Body of pancreas (tissue), 4 donors: ENCODE data around the gene SLC1A2. TPM values are rescaled to one million over a fixed set of nuclear protein-coding genes. Genes with fewer than 3 reads are reported as not detected.

Experiments
- ATAC-seq: fragments of 150-250 bp; one replicate; pipeline ENCODE4 v1.9.1; 2016
- DNase-seq, 4 donors: peaks; one replicate each; pipeline ENCODE4 v3.0.0-alpha.2; 2019
- H3K27ac ChIP-seq, 4 donors: fragments of 200-600 bp; sonication (generic); 1 replicate in 3 of 4; 2 replicates in 1 of 4; pipeline versions ENCODE4 v1.5.1 to v1.6.1; 2016 to 2019; ENCODE audit warnings: mild to moderate bottlenecking in 1 of 4, mixed read lengths in 1 of 4, moderate library complexity in 1 of 4
- H3K27me3 ChIP-seq, 2 donors: fragments of 200-600 bp; sonication (generic); one replicate each; pipeline ENCODE4 v1.6.0; 2016; ENCODE audit warnings: mild to moderate bottlenecking in 1 of 2
- H3K36me3 ChIP-seq, 2 donors: fragments of 200-600 bp; sonication (generic); replicated peaks in 1 of 2; 2 replicates each; pipeline ENCODE4 v1.5.1; 2016; ENCODE audit warnings: low read depth in 2 of 2; ENCODE audit not compliant: insufficient read depth in 1 of 2
- H3K4me1 ChIP-seq: fragments of 200-600 bp; sonication (generic); one replicate; pipeline ENCODE4 v1.6.0; 2016
- H3K4me3 ChIP-seq, 2 donors: fragments of 200-600 bp; sonication (generic); 1 replicate in 1 of 2; 2 replicates in 1 of 2; pipeline ENCODE4 v1.5.1; 2016 to 2019
- H3K9me3 ChIP-seq, 3 donors: fragments of 200-600 bp; sonication (generic); 1 replicate in 2 of 3; 2 replicates in 1 of 3; pipeline ENCODE4 v1.5.1; 2016
- POLR2A ChIP-seq, 3 donors: fragments of 450-650 bp; IDR thresholded peaks; one replicate each; pipeline ENCODE4 v1.6.1; 2016; ENCODE audit warnings: antibody characterized with exemption in 3 of 3, mild to moderate bottlenecking in 2 of 3
- WGBS, 2 donors: methylation state at CpG; one replicate each; pipeline ENCODE4 v1.1.5; 2017; 5-methylcytosine and 5-hydroxymethylcytosine counted together
- intact Hi-C: fragments of 100-400 bp; cut with DNase I; formaldehyde crosslinking; loops from one replicate; pipeline ENCODE4 v1.15.1; 2023
- total RNA-seq, 2 donors: library from RNA; depleted of rRNA; stranded (reverse); fragments of >200 nt; gene quantifications; one replicate each; pipeline ENCODE4 v1.1.0, GENCODE V29; 2016
- TF ChIP-seq, protein P1 (sequence below), 7 experiments: fragments of 450-650 bp in 4 of 7; fragments of 200-600 bp in 3 of 7; sonication (generic) in 3 of 7; IDR thresholded peaks; one replicate each; pipeline ENCODE4 v1.5.1; 2016 to 2019; ENCODE audit warnings: antibody characterized with exemption in 7 of 7

Gene SLC1A2
- total RNA-seq, 2 donors from 2014 or later, result 23.1 to 73.7 TPM

- 80% methylated on average over 2 of the region's 2 CpGs for WGBS, 2 donors
- no peak for TF ChIP-seq POLR2A (IDR thresholded peaks at IDR 0.05)
- H3K27me3 ChIP-seq, result no peaks in the 10 kb centered on the region
- ATAC-seq (no peak), DNase-seq (no peak)
- peaks cover 81% of the 10 kb centered on the region for H3K4me1 ChIP-seq
- no peak overlapping the region for H3K4me3 ChIP-seq
- intact Hi-C loops, result no loop called here
- no peaks in the 10 kb centered on the region for H3K36me3 ChIP-seq
- H3K9me3 ChIP-seq, result no peaks in the 10 kb centered on the region
- peak overlapping the region; percentile 82 to 88 (median 85) for H3K27ac ChIP-seq
These were observed 98.2 kb downstream of the SLC1A2 start for GRCh38 chr11:35321111-35321510.

GRCh38 chr11:35318977-35319925, 100.1 kb downstream of the SLC1A2 start:
- H3K4me1 ChIP-seq, result peaks cover 74% of the 10 kb centered on the region
- WGBS, 2 donors, result 50 to 59% methylated on average over 5 of the region's 5 CpGs
- no peak overlapping the region for H3K4me3 ChIP-seq
- H3K27ac ChIP-seq, result peak overlapping the region; percentile 41 to 88 (median 68)
- no peaks in the 10 kb centered on the region for H3K27me3 ChIP-seq
- H3K36me3 ChIP-seq, result no peaks in the 10 kb centered on the region
- TF ChIP-seq, protein P1, sequence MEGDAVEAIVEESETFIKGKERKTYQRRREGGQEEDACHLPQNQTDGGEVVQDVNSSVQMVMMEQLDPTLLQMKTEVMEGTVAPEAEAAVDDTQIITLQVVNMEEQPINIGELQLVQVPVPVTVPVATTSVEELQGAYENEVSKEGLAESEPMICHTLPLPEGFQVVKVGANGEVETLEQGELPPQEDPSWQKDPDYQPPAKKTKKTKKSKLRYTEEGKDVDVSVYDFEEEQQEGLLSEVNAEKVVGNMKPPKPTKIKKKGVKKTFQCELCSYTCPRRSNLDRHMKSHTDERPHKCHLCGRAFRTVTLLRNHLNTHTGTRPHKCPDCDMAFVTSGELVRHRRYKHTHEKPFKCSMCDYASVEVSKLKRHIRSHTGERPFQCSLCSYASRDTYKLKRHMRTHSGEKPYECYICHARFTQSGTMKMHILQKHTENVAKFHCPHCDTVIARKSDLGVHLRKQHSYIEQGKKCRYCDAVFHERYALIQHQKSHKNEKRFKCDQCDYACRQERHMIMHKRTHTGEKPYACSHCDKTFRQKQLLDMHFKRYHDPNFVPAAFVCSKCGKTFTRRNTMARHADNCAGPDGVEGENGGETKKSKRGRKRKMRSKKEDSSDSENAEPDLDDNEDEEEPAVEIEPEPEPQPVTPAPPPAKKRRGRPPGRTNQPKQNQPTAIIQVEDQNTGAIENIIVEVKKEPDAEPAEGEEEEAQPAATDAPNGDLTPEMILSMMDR (IDR thresholded peaks at IDR 0.05), result no peak
- TF ChIP-seq POLR2A (IDR thresholded peaks at IDR 0.05), result no peak
- DNase-seq (no peak), ATAC-seq (no peak)
- no peaks in the 10 kb centered on the region for H3K9me3 ChIP-seq
- intact Hi-C loops, result no loop called here

GRCh38 chr11:35318309-35318708, 101.0 kb downstream of the SLC1A2 start:
- no peaks in the 10 kb centered on the region for H3K36me3 ChIP-seq
- intact Hi-C loops, result no loop called here
- no peaks in the 10 kb centered on the region for H3K27me3 ChIP-seq
- H3K4me1 ChIP-seq, result peaks cover 66% of the 10 kb centered on the region
- TF ChIP-seq, protein P1 (IDR thresholded peaks at IDR 0.05), result no peak
- TF ChIP-seq POLR2A (IDR thresholded peaks at IDR 0.05), result no peak
- H3K9me3 ChIP-seq, result no peaks in the 10 kb centered on the region
- ATAC-seq, result no peak
- H3K27ac ChIP-seq, result peak overlapping the region in 1 of 4 donors; percentile 87
- H3K4me3 ChIP-seq, result no peak overlapping the region
- DNase-seq, result no peak
- 96 to 100% methylated on average over 1 of the region's 1 CpG for WGBS, 2 donors

DNA sequence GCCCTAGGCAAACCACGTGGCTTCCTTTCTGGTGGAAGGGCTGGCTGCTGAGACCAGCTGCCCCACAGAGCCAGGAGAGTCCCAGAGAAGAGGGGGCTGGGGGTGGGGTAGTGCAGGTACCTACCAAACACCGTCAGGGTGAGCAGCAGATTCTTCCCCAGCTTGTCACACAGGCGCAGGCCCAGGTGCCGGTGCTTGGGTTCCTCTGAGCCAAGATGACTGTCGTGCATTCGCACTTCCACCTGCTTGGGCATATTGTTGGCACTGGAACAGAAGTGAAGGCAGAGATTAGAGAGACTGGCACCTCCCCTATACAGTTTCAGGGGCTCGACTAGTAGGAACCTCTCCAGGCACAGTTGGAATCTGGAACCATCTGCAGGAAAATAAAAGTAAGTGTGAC, 102.1 kb downstream of the SLC1A2 start:
- Histone ChIP-seq H3K4me1 (peaks cover 55% of the 10 kb centered on the region), H3K27me3 (no peaks in the 10 kb centered on the region), H3K4me3 (no peak overlapping the region), H3K36me3 (no peaks in the 10 kb centered on the region), H3K9me3 (no peaks in the 10 kb centered on the region), H3K27ac (peak overlapping the region in 3 of 4 donors; percentile 19 to 44 (median 42))
- TF ChIP-seq, protein P1 (IDR thresholded peaks at IDR 0.05), result no peak
- no peak for TF ChIP-seq POLR2A (IDR thresholded peaks at IDR 0.05)
- DNase-seq (peak; percentile 38 to 56 (median 48)), ATAC-seq (peak; percentile 26)
- intact Hi-C loops, result no loop called here
- 40 to 45% methylated on average over 7 of the region's 7 CpGs for WGBS, 2 donors

DNA sequence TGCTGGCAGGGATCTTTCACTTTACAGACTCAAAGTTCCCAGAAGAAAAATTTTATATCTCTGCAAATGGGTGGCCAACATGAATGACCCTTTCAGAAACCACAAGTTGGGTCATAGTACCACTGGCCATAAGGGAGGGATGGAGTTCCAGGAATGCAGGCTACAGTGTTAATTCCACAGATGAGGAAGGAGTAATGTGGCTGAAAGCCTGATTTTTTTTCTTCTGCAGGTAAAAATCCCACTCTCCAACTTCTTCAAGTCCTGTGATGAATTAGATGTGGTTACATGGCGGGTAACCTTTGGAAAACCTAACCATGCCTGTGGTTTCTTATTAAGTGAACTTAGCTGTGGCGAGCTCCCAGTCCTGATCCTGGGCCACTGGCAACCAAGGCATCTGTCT, 103.2 kb downstream of the SLC1A2 start:
- no peak overlapping the region for H3K4me3 ChIP-seq
- no peaks in the 10 kb centered on the region for H3K27me3 ChIP-seq
- intact Hi-C loops, result no loop called here
- peaks cover 44% of the 10 kb centered on the region for H3K4me1 ChIP-seq
- H3K9me3 ChIP-seq, result no peaks in the 10 kb centered on the region
- TF ChIP-seq POLR2A (IDR thresholded peaks at IDR 0.05), result no peak
- TF ChIP-seq, protein P1 (IDR thresholded peaks at IDR 0.05), result no peak
- H3K36me3 ChIP-seq, result no peaks in the 10 kb centered on the region
- ATAC-seq (no peak), DNase-seq (no peak)
- WGBS, 2 donors, result 84 to 92% methylated on average over 2 of the region's 2 CpGs
- no peak overlapping the region for H3K27ac ChIP-seq
